ENCODE data around the gene DDAH1. TPM values are rescaled to one million over a fixed set of nuclear protein-coding genes. Genes with fewer than 3 reads are reported as not detected.
A peak's percentile ranks its signal among the peaks of the same experiment; 100 is the strongest.

DDAH1 gene
- total RNA-seq, 1 donor from 2014 or later: 33.4 TPM

GRCh38 chr1:85273397-85273796 is 191.6 kb downstream of the DDAH1 start:
- DNase-seq (ENCODE audit: low spot score, unreplicated experiment): no peak
- no peak for TF ChIP-seq CTCF (IDR thresholded peaks at IDR 0.05; ENCODE audit: unreplicated experiment)
- Mint-ChIP-seq H3K4me3 (ENCODE audit: low read depth) (no peak overlapping the region), H3K4me1 (ENCODE audit: low read depth) (peaks cover 29% of the 10 kb centered on the region), H3K9me3 (ENCODE audit: low read depth) (no peaks in the 10 kb centered on the region), H3K27me3 (no peaks in the 10 kb centered on the region), H3K27ac (peak overlapping the region; percentile 10), H3K36me3 (ENCODE audit: insufficient read depth) (peaks cover 20% of the 10 kb centered on the region)

GRCh38 chr1:85268801-85269585 is 196.0 kb downstream of the DDAH1 start:
- no peak for DNase-seq (ENCODE audit: low spot score, unreplicated experiment)
- Mint-ChIP-seq H3K9me3 (ENCODE audit: low read depth) (no peaks in the 10 kb centered on the region), H3K27ac (no peak overlapping the region), H3K4me3 (ENCODE audit: low read depth) (no peak overlapping the region), H3K4me1 (ENCODE audit: low read depth) (peaks cover 18% of the 10 kb centered on the region), H3K36me3 (ENCODE audit: insufficient read depth) (peaks cover 27% of the 10 kb centered on the region), H3K27me3 (no peaks in the 10 kb centered on the region)
- TF ChIP-seq CTCF (IDR thresholded peaks at IDR 0.05; ENCODE audit: unreplicated experiment): no peak

Other genes starting within 250 kb of the DDAH1 start
- 41.0 and 42.2 TPM in 2 replicates for gene C1orf52, start 205.5 kb downstream of the DDAH1 start, total RNA-seq
- gene BCL10, start 188.5 kb downstream of the DDAH1 start, total RNA-seq: 19.9 and 20.9 TPM in 2 replicates
- 62.8 and 64.3 TPM in 2 replicates for gene CCN1, start 115.6 kb upstream of the DDAH1 start, total RNA-seq
- gene ZNHIT6, start 243.3 kb upstream of the DDAH1 start, total RNA-seq: 17.4 and 18.8 TPM in 2 replicates

Measured in progenitor cell of endocrine pancreas (in vitro differentiated cells).